ENCODE measurements around the gene LCN10.

DNA sequence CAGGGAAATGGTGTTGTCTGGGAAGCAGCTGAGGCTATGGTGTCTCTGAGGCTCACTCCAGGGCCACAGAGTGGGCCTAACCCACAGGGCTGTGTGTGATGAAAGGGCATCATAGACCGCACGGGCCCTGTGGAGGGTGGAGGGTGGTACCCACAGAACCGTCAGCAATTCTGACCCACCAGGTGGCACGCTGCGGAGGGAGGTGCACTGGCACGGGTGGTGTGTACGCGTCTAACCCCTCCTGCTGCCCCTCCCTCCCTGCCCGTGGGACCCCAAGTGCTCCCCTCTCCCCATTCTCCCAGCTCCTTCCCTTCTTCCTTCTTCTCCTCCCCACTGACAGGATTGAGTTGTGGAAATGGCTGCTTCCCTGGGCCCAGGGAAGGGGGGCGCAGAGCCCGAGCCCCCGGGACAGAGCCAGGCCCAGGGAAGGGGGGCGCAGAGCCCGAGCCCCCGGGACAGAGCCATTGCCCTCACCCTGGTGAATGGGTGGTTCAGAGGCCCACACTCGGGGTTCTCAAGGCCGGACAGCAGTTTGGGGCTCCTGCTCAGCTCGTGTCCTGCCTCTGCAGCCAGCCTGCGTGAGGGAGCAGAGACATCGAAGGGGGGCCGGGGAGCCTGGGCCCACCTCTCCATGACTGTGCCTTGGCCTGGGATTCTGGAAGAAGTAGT is 6.8 kb downstream of the LCN10 start:
- TF ChIP-seq, protein P1, sequence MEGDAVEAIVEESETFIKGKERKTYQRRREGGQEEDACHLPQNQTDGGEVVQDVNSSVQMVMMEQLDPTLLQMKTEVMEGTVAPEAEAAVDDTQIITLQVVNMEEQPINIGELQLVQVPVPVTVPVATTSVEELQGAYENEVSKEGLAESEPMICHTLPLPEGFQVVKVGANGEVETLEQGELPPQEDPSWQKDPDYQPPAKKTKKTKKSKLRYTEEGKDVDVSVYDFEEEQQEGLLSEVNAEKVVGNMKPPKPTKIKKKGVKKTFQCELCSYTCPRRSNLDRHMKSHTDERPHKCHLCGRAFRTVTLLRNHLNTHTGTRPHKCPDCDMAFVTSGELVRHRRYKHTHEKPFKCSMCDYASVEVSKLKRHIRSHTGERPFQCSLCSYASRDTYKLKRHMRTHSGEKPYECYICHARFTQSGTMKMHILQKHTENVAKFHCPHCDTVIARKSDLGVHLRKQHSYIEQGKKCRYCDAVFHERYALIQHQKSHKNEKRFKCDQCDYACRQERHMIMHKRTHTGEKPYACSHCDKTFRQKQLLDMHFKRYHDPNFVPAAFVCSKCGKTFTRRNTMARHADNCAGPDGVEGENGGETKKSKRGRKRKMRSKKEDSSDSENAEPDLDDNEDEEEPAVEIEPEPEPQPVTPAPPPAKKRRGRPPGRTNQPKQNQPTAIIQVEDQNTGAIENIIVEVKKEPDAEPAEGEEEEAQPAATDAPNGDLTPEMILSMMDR (IDR thresholded peaks at IDR 0.05) = no peak
- no peak for TF ChIP-seq POLR2A (IDR thresholded peaks at IDR 0.05; ENCODE audit: low read depth)

Measured in esophagus muscularis mucosa (tissue), 3 donors.